GM18502 (cell line): ENCODE measurements around the gene PCMT1.
A peak's percentile ranks its signal among the peaks of the same experiment; 100 is the strongest.
"Not testable (repeated sequence)": the region's sequence is repeated elsewhere in the genome, so short reads cannot be mapped to it uniquely, and the experiment has no call there.

Source experiments
- ATAC-seq: cut with Tn5 transposase; IDR thresholded peaks from one replicate; pipeline ENCODE4 v1.9.1; 2021; ENCODE audit warnings: mild to moderate bottlenecking; ENCODE audit not compliant: unreplicated experiment, poor library complexity

Gene PCMT1

GRCh38 chr6:149809798-149810197 lies 60.3 kb downstream of the PCMT1 start:
- ATAC-seq: no peak

- ATAC-seq: no peak
Measured at GRCh38 chr6:149813351-149813750, 63.8 kb downstream of the PCMT1 start.

- ATAC-seq: peak; percentile 72
Measured at GRCh38 chr6:149815788-149816187, 66.2 kb downstream of the PCMT1 start.

- no peak for ATAC-seq
Measured at GRCh38 chr6:149820506-149820905, 71.0 kb downstream of the PCMT1 start.

- no peak for ATAC-seq
Measured at GRCh38 chr6:149821492-149821891, 72.0 kb downstream of the PCMT1 start.

DNA sequence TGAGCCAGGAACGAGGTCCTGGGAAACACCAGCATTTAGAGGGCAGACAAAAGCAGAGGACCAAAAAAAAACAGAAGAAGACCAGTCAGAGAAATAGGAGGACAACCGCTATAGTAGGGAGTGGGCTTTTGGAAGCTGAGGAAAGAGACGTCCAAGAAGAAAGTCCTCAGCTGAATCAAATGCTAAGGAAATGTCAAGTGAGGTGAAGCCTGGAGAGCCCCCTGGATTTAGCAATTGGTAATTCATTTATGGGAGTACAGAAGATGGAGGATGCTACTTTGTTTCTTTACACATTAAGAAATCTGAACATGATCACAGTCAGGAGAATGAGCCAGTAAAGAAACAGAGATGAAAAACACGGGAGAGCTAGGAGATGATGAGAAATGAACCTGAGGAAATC lies 73.5 kb downstream of the PCMT1 start:
- no peak for ATAC-seq

GRCh38 chr6:149825292-149825691 lies 75.8 kb downstream of the PCMT1 start:
- ATAC-seq: no peak

GRCh38 chr6:149830731-149831307 lies 81.3 kb downstream of the PCMT1 start:
- ATAC-seq: no peak

DNA sequence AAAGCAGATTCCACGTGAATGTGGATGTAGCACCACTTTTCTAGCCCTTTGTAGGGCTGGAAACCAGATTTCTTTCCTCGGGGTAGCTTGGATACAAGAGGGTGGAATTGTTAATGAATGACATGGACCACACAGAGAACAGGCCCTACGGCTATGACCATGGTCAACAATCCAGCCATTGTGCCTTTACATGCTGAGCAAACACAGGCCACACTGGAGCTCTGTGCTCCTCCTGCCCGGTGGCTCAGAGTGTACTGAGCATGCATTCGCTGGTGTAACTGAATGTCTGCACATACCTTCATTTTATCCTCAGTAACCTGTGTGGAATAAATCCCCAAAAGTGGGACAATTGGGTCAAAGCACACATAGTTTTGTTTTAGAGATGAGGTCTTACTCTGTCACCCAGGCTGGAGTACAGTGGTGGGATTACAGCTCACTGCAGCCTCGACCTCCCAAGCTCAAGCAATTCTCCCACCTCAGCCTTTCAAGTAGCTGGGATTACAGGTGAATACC lies 81.8 kb downstream of the PCMT1 start:
- no peak for ATAC-seq

- no peak for ATAC-seq
Measured at GRCh38 chr6:149833651-149834050, 84.1 kb downstream of the PCMT1 start.

GRCh38 chr6:149834513-149835481 lies 85.3 kb downstream of the PCMT1 start:
- peak; percentile 47 for ATAC-seq

GRCh38 chr6:149840345-149841075 lies 91.0 kb downstream of the PCMT1 start:
- ATAC-seq: no peak

DNA sequence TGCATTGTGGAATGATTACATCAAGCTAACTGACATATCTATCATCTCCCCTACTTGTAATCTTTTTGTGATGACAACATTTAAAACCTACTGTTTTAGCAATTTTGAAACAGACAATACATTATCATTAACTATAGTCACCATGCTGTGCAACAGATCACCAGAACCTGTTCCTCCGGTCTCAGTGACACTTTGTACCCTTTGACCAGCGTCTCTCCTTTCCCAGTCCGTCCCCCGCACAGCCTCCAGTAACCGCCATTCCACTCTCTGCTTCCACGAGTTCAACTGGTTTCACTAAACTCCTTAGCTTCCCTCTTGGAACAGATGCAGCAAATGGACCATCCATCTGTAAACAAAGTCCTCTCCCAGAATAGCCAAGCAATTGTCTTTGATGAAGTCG lies 92.8 kb downstream of the PCMT1 start:
- no peak for ATAC-seq

DNA sequence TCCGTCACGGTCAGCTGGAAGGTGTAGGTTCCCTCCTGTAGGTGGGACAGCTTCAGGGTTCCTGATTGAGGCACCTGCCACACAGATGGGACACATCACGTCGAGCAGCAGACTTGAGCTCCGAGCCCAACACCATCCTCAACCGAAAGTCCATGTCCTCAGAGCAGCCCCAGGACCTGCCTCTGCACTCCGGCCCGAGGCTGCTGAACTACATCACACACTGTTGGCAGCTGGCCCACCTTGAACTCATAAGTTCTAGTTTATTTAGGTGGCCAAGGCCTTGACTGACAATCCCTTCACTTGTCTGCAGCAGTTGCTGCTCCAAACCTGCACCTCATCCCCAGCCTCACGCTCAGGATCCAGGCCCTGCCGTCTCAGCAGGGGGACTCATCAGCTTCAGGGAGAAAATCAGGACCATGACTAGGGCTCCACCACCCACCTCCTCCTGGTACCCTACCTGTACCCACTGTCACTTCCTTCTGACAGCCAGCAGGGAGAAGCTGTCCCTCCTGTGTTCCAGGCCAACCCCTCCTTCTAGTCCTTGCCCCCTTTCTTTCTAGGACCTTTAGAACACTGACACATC lies 93.6 kb downstream of the PCMT1 start:
- ATAC-seq: no peak

DNA sequence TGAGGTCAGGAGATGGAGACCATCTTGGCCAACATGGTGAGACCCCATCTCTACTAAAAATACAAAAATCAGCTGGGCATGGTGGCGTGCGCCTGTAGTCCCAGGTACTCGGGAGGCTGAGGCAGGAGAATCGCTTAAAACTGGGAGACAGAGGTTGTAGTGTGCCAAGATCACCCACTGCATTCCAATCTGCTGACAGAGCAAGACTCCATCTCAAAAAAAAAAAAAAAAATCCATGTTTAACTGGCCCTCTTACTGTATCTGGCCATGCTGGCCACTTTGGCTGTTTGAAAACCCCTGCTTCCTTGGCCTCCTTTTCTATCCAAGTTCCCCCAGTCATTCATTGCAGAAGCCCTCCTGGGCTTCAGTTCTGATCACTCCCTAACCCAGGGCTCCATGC lies 94.5 kb downstream of the PCMT1 start:
- not testable (repeated sequence) for ATAC-seq

- no peak for ATAC-seq
Measured at GRCh38 chr6:149844480-149844879, 94.9 kb downstream of the PCMT1 start.

DNA sequence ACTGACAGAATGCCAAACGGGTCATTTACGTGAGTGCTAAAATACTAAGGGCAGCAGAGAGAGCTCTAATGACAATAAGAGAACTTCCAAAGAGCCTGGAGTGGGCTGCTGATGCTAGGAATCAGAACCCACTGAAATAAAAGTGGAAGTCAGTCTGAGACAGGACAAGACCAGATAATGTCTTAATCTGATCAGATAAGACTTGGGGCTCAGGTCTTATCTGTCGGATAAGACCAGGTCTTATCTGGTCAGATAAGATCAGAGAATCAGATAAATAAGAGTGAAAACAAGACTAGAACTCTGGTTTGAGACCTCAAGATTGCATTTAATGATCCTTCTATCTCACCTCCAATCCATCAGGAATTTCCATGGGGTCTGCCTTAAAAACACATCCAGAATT lies 96.0 kb downstream of the PCMT1 start:
- no peak for ATAC-seq

GRCh38 chr6:149846321-149846720 lies 96.8 kb downstream of the PCMT1 start:
- ATAC-seq: no peak

DNA sequence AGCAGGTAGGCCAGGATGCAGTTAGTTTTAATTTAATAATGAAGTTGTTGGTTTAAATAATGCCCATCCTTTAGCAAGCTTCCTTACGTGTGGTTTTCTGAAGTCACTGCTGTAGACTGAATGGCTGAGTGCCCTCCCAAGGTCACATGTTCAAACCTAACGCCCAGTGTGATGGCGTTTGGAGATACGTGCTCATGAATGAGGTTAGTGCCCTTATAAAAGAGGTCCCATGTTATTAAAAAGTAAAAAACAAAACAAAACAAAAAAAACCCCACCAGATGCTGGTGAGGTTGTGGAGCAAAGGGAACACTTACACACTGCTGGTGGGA lies 98.4 kb downstream of the PCMT1 start:
- no peak for ATAC-seq

GRCh38 chr6:149848343-149848742 lies 98.8 kb downstream of the PCMT1 start:
- not testable (repeated sequence) for ATAC-seq
